ENCODE data around the gene TIMM50.

DNA sequence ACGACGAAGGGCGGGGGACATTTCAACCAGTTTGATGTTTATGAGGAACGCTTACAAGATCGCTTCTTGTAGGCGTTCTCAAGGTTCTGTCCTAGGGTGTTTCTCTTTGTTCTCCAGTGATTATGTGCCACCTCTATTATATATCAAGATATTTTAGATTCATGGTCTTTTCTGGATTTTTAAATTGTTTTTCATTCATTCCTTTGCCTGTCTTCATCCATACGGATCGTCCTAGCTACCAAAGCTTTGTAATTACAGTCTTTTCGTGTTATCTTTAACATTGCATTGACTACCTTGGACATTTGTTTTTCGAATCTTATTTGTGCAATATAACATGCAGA lies 59.7 kb downstream of the TIMM50 start:
- TF ChIP-seq, protein P1, sequence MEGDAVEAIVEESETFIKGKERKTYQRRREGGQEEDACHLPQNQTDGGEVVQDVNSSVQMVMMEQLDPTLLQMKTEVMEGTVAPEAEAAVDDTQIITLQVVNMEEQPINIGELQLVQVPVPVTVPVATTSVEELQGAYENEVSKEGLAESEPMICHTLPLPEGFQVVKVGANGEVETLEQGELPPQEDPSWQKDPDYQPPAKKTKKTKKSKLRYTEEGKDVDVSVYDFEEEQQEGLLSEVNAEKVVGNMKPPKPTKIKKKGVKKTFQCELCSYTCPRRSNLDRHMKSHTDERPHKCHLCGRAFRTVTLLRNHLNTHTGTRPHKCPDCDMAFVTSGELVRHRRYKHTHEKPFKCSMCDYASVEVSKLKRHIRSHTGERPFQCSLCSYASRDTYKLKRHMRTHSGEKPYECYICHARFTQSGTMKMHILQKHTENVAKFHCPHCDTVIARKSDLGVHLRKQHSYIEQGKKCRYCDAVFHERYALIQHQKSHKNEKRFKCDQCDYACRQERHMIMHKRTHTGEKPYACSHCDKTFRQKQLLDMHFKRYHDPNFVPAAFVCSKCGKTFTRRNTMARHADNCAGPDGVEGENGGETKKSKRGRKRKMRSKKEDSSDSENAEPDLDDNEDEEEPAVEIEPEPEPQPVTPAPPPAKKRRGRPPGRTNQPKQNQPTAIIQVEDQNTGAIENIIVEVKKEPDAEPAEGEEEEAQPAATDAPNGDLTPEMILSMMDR (IDR thresholded peaks at IDR 0.05), result no peak
- TF ChIP-seq POLR2A (IDR thresholded peaks at IDR 0.05), result no peak

All from vagina (tissue), 2 donors.